Activated CD4-positive, alpha-beta memory T cell treated with anti-CD3 and anti-CD28 coated beads for 36 hours (primary cell): Measurements from ENCODE around the gene PRR3. TPM values are rescaled to one million over a fixed set of nuclear protein-coding genes. Genes with fewer than 3 reads are reported as not detected.

Experiments
- CTCF ChIA-PET: fragments of 350-600 bp; sonication (Branson Sonifier 250); formaldehyde crosslinking; loops from one replicate; lab custom pipeline; 2021; ENCODE audit warnings: antibody characterized with exemption, inconsistent platforms; lab: Charles Lee
- POLR2A ChIA-PET: fragments of 350-600 bp; sonication (Branson Sonifier 250); formaldehyde crosslinking; loops from one replicate; lab custom pipeline; 2021; ENCODE audit warnings: antibody characterized with exemption; lab: Charles Lee
- DNase-seq: peaks from one replicate; pipeline ENCODE4 v3.0.0-alpha.2; 2020
- H3K27ac Mint-ChIP-seq: one replicate; pipeline ENCODE4 v1.8.0; 2021; ENCODE audit warnings: mixed read lengths
- H3K27me3 Mint-ChIP-seq: one replicate; pipeline ENCODE4 v1.8.0; 2021; ENCODE audit warnings: mixed read lengths
- H3K36me3 Mint-ChIP-seq: one replicate; pipeline ENCODE4 v1.8.0; 2021; ENCODE audit warnings: mixed read lengths
- H3K4me1 Mint-ChIP-seq: one replicate; pipeline ENCODE4 v1.8.0; 2021; ENCODE audit warnings: low read depth, mixed read lengths
- H3K4me3 Mint-ChIP-seq: one replicate; pipeline ENCODE4 v1.8.0; 2021; ENCODE audit warnings: mild to moderate bottlenecking, mixed read lengths
- H3K9me3 Mint-ChIP-seq: one replicate; pipeline ENCODE4 v1.8.0; 2021; ENCODE audit warnings: mixed read lengths
- intact Hi-C: fragments of 100-400 bp; cut with micrococcal nuclease; formaldehyde crosslinking; loops from one replicate; pipeline ENCODE4 v1.15.1; 2023
- total RNA-seq, 2 experiments: library from RNA; stranded (reverse); gene quantifications; one replicate each; pipeline ENCODE4 v1.2.3, GENCODE V29; 2021

Gene PRR3
- total RNA-seq, 2 experiments from 2014 or later = 22.4 to 22.6 TPM

- peak; percentile 88 for DNase-seq
- ChIA-PET POLR2A (interaction anchor here (0.6 to 2.7 kb wide), 10 partner anchors 12 to 185 kb away, joined by 3 to 18 read pairs (median 3); no protein-coding TSS in a partner anchor), CTCF (interaction anchor here (0.5 to 15.9 kb wide), 52 partner anchors 7 to 545 kb away, joined by 3 to 446 read pairs (median 5); partner anchors contain the start of genes DHX16, GNL1, MRPS18B and PRR3)
- H3K36me3 Mint-ChIP-seq = no peaks in the 10 kb centered on the region
- H3K27me3 Mint-ChIP-seq = no peaks in the 10 kb centered on the region
- H3K4me1 Mint-ChIP-seq = peaks cover 36% of the 10 kb centered on the region
- intact Hi-C loops = loop anchor here (5.0 to 10.0 kb wide), 2 partner anchors 76 to 543 kb away; partner anchors contain the start of genes MRPS18B and PPP1R10
- H3K9me3 Mint-ChIP-seq = no peaks in the 10 kb centered on the region
- H3K4me3 Mint-ChIP-seq = peak overlapping the region; percentile 63
- H3K27ac Mint-ChIP-seq = peak overlapping the region; percentile 50
These were observed 15.3 kb upstream of the PRR3 start for GRCh38 chr6:30541515-30542403.

GRCh38 chr6:30542404-30542725 is 14.7 kb upstream of the PRR3 start:
- intact Hi-C loops = loop anchor here (5.0 to 10.0 kb wide), 2 partner anchors 75 to 542 kb away; partner anchors contain the start of genes MRPS18B and PPP1R10
- H3K27ac Mint-ChIP-seq = peak overlapping the region; percentile 50
- peaks cover 36% of the 10 kb centered on the region for H3K4me1 Mint-ChIP-seq
- peak; percentile 27 for DNase-seq
- H3K9me3 Mint-ChIP-seq = no peaks in the 10 kb centered on the region
- peak overlapping the region; percentile 63 for H3K4me3 Mint-ChIP-seq
- no peaks in the 10 kb centered on the region for H3K27me3 Mint-ChIP-seq
- H3K36me3 Mint-ChIP-seq = no peaks in the 10 kb centered on the region
- CTCF ChIA-PET = interaction anchor here (0.8 to 15.9 kb wide), 24 partner anchors 11 to 545 kb away, joined by 3 to 446 read pairs (median 12); partner anchors contain the start of genes GNL1 and PRR3
- POLR2A ChIA-PET = interaction anchor here (0.6 to 2.7 kb wide), 4 partner anchors 15 to 185 kb away, joined by 3 to 18 read pairs (median 7); no protein-coding TSS in a partner anchor

GRCh38 chr6:30542915-30543314 is 14.2 kb upstream of the PRR3 start:
- intact Hi-C loops = loop anchor here (5.0 to 10.0 kb wide), 2 partner anchors 74 to 542 kb away; partner anchors contain the start of genes MRPS18B and PPP1R10
- H3K4me1 Mint-ChIP-seq = peaks cover 33% of the 10 kb centered on the region
- POLR2A ChIA-PET = interaction anchor here (1.4 to 2.7 kb wide), 2 partner anchors 15 to 50 kb away, joined by 4 to 18 read pairs; no protein-coding TSS in a partner anchor

GRCh38 chr6:30543821-30544220 is 13.3 kb upstream of the PRR3 start:
- no peak overlapping the region for H3K4me3 Mint-ChIP-seq
- H3K27me3 Mint-ChIP-seq = no peaks in the 10 kb centered on the region
- ChIA-PET CTCF (interaction anchor here (1.1 to 15.9 kb wide), 18 partner anchors 8 to 187 kb away, joined by 3 to 446 read pairs (median 12); partner anchors contain the start of genes ABCF1, GNL1 and PRR3), POLR2A (interaction anchor here (1.3 kb wide), 2 partner anchors 14 to 50 kb away, joined by 4 read pairs; no protein-coding TSS in a partner anchor)
- peaks cover 30% of the 10 kb centered on the region for H3K4me1 Mint-ChIP-seq
- intact Hi-C loops = loop anchor here (1.0 to 10.0 kb wide), 5 partner anchors 12 to 541 kb away; partner anchors contain the start of genes GNL1, MRPS18B and PPP1R10
- H3K9me3 Mint-ChIP-seq = no peaks in the 10 kb centered on the region
- peak overlapping the region; percentile 38 for H3K27ac Mint-ChIP-seq
- DNase-seq = peak; percentile 35
- peaks cover 3% of the 10 kb centered on the region for H3K36me3 Mint-ChIP-seq

More at GRCh38 chr6:30542915-30543314, 14.2 kb upstream of the PRR3 start:
- CTCF ChIA-PET = interaction anchor here (1.0 to 15.9 kb wide), 15 partner anchors 11 to 91 kb away, joined by 3 to 446 read pairs (median 22); partner anchors contain the start of genes ABCF1, GNL1 and PRR3
- H3K36me3 Mint-ChIP-seq = no peaks in the 10 kb centered on the region
- no peaks in the 10 kb centered on the region for H3K27me3 Mint-ChIP-seq
- H3K4me3 Mint-ChIP-seq = no peak overlapping the region
- no peak for DNase-seq
- no peaks in the 10 kb centered on the region for H3K9me3 Mint-ChIP-seq
- peak overlapping the region; percentile 50 for H3K27ac Mint-ChIP-seq

- H3K27ac Mint-ChIP-seq = peak overlapping the region; percentile 38
- CTCF ChIA-PET = interaction anchor here (0.5 to 15.9 kb wide), 48 partner anchors 9 to 1145 kb away, joined by 3 to 446 read pairs (median 4); partner anchors contain the start of genes ABCF1, GNL1 and PRR3
- no peaks in the 10 kb centered on the region for H3K27me3 Mint-ChIP-seq
- no peaks in the 10 kb centered on the region for H3K9me3 Mint-ChIP-seq
- no peak overlapping the region for H3K4me3 Mint-ChIP-seq
- POLR2A ChIA-PET = interaction anchor here (0.5 to 2.4 kb wide), 11 partner anchors 10 to 1547 kb away, joined by 3 to 11 read pairs (median 4); no protein-coding TSS in a partner anchor
- DNase-seq = no peak
- H3K36me3 Mint-ChIP-seq = peaks cover 8% of the 10 kb centered on the region
- intact Hi-C loops = loop anchor here (1.0 to 10.0 kb wide), 5 partner anchors 12 to 540 kb away; partner anchors contain the start of genes GNL1, MRPS18B and PPP1R10
- peaks cover 30% of the 10 kb centered on the region for H3K4me1 Mint-ChIP-seq
These were observed 12.3 kb upstream of the PRR3 start for GRCh38 chr6:30544666-30545272.

- Mint-ChIP-seq H3K4me3 (no peak overlapping the region), H3K9me3 (no peaks in the 10 kb centered on the region), H3K27me3 (no peaks in the 10 kb centered on the region), H3K27ac (no peak overlapping the region), H3K36me3 (peaks cover 27% of the 10 kb centered on the region), H3K4me1 (peaks cover 22% of the 10 kb centered on the region)
- CTCF ChIA-PET = interaction anchor here (15.9 kb wide), 1 partner anchor 64 kb away, joined by 446 read pairs; no protein-coding TSS in a partner anchor
- DNase-seq = no peak
- POLR2A ChIA-PET = no interaction called here
- intact Hi-C loops = loop anchor here (10.0 kb wide), 1 partner anchor 537 kb away; no protein-coding TSS in a partner anchor
These were observed 9.6 kb upstream of the PRR3 start for GRCh38 chr6:30547454-30547853.

- peaks cover 14% of the 10 kb centered on the region for H3K4me1 Mint-ChIP-seq
- H3K27ac Mint-ChIP-seq = no peak overlapping the region
- H3K27me3 Mint-ChIP-seq = no peaks in the 10 kb centered on the region
- no peaks in the 10 kb centered on the region for H3K9me3 Mint-ChIP-seq
- DNase-seq = no peak
- peaks cover 35% of the 10 kb centered on the region for H3K36me3 Mint-ChIP-seq
- ChIA-PET CTCF (interaction anchor here (1.3 to 15.9 kb wide), 2 partner anchors 7 to 65 kb away, joined by 5 to 446 read pairs; no protein-coding TSS in a partner anchor), POLR2A (interaction anchor here (0.9 kb wide), 1 partner anchor 23 kb away, joined by 3 read pairs; the partner anchor contains the start of gene ABCF1)
- intact Hi-C loops = loop anchor here (10.0 kb wide), 1 partner anchor 536 kb away; no protein-coding TSS in a partner anchor
- no peak overlapping the region for H3K4me3 Mint-ChIP-seq
These were observed 8.7 kb upstream of the PRR3 start for GRCh38 chr6:30548375-30548774.

- Mint-ChIP-seq H3K9me3 (no peaks in the 10 kb centered on the region), H3K27me3 (no peaks in the 10 kb centered on the region), H3K36me3 (peaks cover 56% of the 10 kb centered on the region), H3K4me1 (peaks cover 36% of the 10 kb centered on the region), H3K4me3 (peak overlapping the region; percentile 97), H3K27ac (peak overlapping the region; percentile 23)
- no peak for DNase-seq
- intact Hi-C loops = loop anchor here (10.0 kb wide), 1 partner anchor 230 kb away; the partner anchor contains the start of gene TRIM39
- ChIA-PET POLR2A (interaction anchor here (0.9 to 1.3 kb wide), 2 partner anchors 10 to 17 kb away, joined by 3 read pairs; partner anchors contain the start of gene ABCF1), CTCF (interaction anchor here (1.2 to 9.5 kb wide), 4 partner anchors 11 to 101 kb away, joined by 5 to 134 read pairs (median 10); no protein-coding TSS in a partner anchor)
These were observed 2.7 kb upstream of the PRR3 start for GRCh38 chr6:30554404-30554803.

GRCh38 chr6:30554962-30555815 is 1.9 kb upstream of the PRR3 start:
- POLR2A ChIA-PET = interaction anchor here (0.6 to 1.9 kb wide), 7 partner anchors 10 to 228 kb away, joined by 3 to 5 read pairs (median 3); partner anchors contain the start of gene ABCF1
- DNase-seq = no peak
- Mint-ChIP-seq H3K36me3 (peaks cover 55% of the 10 kb centered on the region), H3K4me3 (peak overlapping the region; percentile 97), H3K9me3 (no peaks in the 10 kb centered on the region), H3K4me1 (peaks cover 42% of the 10 kb centered on the region), H3K27me3 (no peaks in the 10 kb centered on the region), H3K27ac (peak overlapping the region; percentile 98)
- CTCF ChIA-PET = interaction anchor here (0.5 to 9.5 kb wide), 8 partner anchors 12 to 175 kb away, joined by 3 to 134 read pairs (median 5); no protein-coding TSS in a partner anchor
- intact Hi-C loops = loop anchor here (5.0 to 10.0 kb wide), 2 partner anchors 127 to 230 kb away; partner anchors contain the start of gene TRIM39

- peak overlapping the region; percentile 98 for H3K27ac Mint-ChIP-seq
- peaks cover 50% of the 10 kb centered on the region for H3K36me3 Mint-ChIP-seq
- intact Hi-C loops = loop anchor here (1.0 to 10.0 kb wide), 9 partner anchors 11 to 231 kb away; partner anchors contain the start of genes ABCF1, HLA-E, MDC1 and MRPS18B
- H3K4me1 Mint-ChIP-seq = peaks cover 44% of the 10 kb centered on the region
- ChIA-PET POLR2A (interaction anchor here (0.6 to 1.9 kb wide), 5 partner anchors 14 to 228 kb away, joined by 3 to 5 read pairs (median 4); no protein-coding TSS in a partner anchor), CTCF (interaction anchor here (0.5 to 9.5 kb wide), 6 partner anchors 13 to 102 kb away, joined by 3 to 134 read pairs (median 5); no protein-coding TSS in a partner anchor)
- DNase-seq = no peak
- no peaks in the 10 kb centered on the region for H3K27me3 Mint-ChIP-seq
- H3K9me3 Mint-ChIP-seq = no peaks in the 10 kb centered on the region
- H3K4me3 Mint-ChIP-seq = peak overlapping the region; percentile 97
These were observed 1.4 kb upstream of the PRR3 start for GRCh38 chr6:30555816-30556065.
